ENCODE data around the gene PCNA. TPM values are rescaled to one million over a fixed set of nuclear protein-coding genes. Genes with fewer than 3 reads are reported as not detected.

The PCNA gene
- total and polyA plus RNA-seq, 2 of the 4 experiments (the other 2 are of a cell fraction): 155 to 213 TPM

- no peak overlapping the region for H2AK5ac ChIP-seq (ENCODE audit: low read depth, low read length)
- no peaks in the 10 kb centered on the region for H3K36me3 ChIP-seq (ENCODE audit: control insufficient read depth, insufficient read depth, low read length)
- no peak overlapping the region for H2BK5ac ChIP-seq (ENCODE audit: low read depth, low read length, poor library complexity, severe bottlenecking)
- in situ Hi-C loops (cut with MboI; ENCODE audit: low sequenced_read_pairs): no loop called here
- POLR2A ChIA-PET (ENCODE audit: unreplicated experiment): no interaction called here
- no peak overlapping the region for H2BK120ac ChIP-seq (ENCODE audit: low read depth, low read length)
- no peak for TF ChIP-seq NFE2L2 (IDR thresholded peaks at IDR 0.05; ENCODE audit: low read depth, low read length)
- TF ChIP-seq ELK1 (IDR thresholded peaks at IDR 0.05; ENCODE audit: borderline replicate concordance, low read depth, low read length): no peak
- no peak for TF ChIP-seq RFX5 (IDR thresholded peaks at IDR 0.05; ENCODE audit: low read depth, low read length)
- no peak for TF ChIP-seq MXI1 (IDR thresholded peaks at IDR 0.05; ENCODE audit: borderline replicate concordance, low read depth, low read length)
- no peak for TF ChIP-seq RAD21 (IDR thresholded peaks at IDR 0.05; ENCODE audit: low read length)
- no peak for TF ChIP-seq FOS (IDR thresholded peaks at IDR 0.05; ENCODE audit: low read depth, low read length)
- no peak for TF ChIP-seq POLR2A (IDR thresholded peaks at IDR 0.05; ENCODE audit: low read depth, low read length)
- TF ChIP-seq, protein P1, sequence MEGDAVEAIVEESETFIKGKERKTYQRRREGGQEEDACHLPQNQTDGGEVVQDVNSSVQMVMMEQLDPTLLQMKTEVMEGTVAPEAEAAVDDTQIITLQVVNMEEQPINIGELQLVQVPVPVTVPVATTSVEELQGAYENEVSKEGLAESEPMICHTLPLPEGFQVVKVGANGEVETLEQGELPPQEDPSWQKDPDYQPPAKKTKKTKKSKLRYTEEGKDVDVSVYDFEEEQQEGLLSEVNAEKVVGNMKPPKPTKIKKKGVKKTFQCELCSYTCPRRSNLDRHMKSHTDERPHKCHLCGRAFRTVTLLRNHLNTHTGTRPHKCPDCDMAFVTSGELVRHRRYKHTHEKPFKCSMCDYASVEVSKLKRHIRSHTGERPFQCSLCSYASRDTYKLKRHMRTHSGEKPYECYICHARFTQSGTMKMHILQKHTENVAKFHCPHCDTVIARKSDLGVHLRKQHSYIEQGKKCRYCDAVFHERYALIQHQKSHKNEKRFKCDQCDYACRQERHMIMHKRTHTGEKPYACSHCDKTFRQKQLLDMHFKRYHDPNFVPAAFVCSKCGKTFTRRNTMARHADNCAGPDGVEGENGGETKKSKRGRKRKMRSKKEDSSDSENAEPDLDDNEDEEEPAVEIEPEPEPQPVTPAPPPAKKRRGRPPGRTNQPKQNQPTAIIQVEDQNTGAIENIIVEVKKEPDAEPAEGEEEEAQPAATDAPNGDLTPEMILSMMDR (conservative IDR thresholded peaks at IDR 0.05; ENCODE audit: low read depth, low read length): no peak
- no peak for TF ChIP-seq CEBPB (IDR thresholded peaks at IDR 0.05; ENCODE audit: low read depth, low read length)
- TF ChIP-seq RCOR1 (IDR thresholded peaks at IDR 0.05; ENCODE audit: insufficient replicate concordance, low read length): no peak
- peak overlapping the region; percentile 72 for H2AFZ ChIP-seq (replicated peaks; ENCODE audit: low read length, poor library complexity)
- no CpG with 5 or more reads among the region's 4 CpGs for WGBS, 2 experiments (ENCODE audit: extremely low coverage in 2 of 2, insufficient read length in 1 of 2)
- no peak overlapping the region for H3K4me3 ChIP-seq (ENCODE audit: insufficient read depth, low read depth, low read length)
- H3K14ac ChIP-seq (replicated peaks; ENCODE audit: low read depth, low read length): no peak overlapping the region
- no peak overlapping the region for H3K9ac ChIP-seq (ENCODE audit: low read depth, low read length)
- CTCF ChIA-PET: interaction anchor here (1.2 kb wide), 1 partner anchor 17 kb away, joined by 4 read pairs; no protein-coding TSS in a partner anchor
- no peak overlapping the region for H2BK20ac ChIP-seq (ENCODE audit: low read depth, low read length)
- H3K4me2 ChIP-seq (ENCODE audit: low read depth, low read length): no peak overlapping the region
- H3K27me3 ChIP-seq (ENCODE audit: control insufficient read depth, insufficient read depth, low read length): no peaks in the 10 kb centered on the region
- H3K9me3 ChIP-seq (ENCODE audit: control insufficient read depth, insufficient read depth, low read length): no peaks in the 10 kb centered on the region
- no peak overlapping the region for H4K8ac ChIP-seq (ENCODE audit: low read depth in 2 of 2, low read length in 2 of 2)
- ATAC-seq (ENCODE audit: low read depth) (no peak), DNase-seq (no peak)
- no peak overlapping the region for H2BK15ac ChIP-seq (ENCODE audit: low read depth, low read length)
- no peak overlapping the region for H3K56ac ChIP-seq (ENCODE audit: extremely low read depth, insufficient read depth, low read length)
- peak overlapping the region; percentile 81; the same call in 1 of the 2 replicates for H3K4ac ChIP-seq (ENCODE audit: low read depth, low read length)
- no peaks in the 10 kb centered on the region for H3K9me1 ChIP-seq (ENCODE audit: insufficient read depth, low read length)
- intact Hi-C loops (cut with micrococcal nuclease): no loop called here
- BruUV-seq (replicated peaks): no TSS peak
- H3K23ac ChIP-seq (ENCODE audit: low read depth, low read length): no peak overlapping the region
- peak overlapping the region; percentile 70 for H2AK9ac ChIP-seq (replicated peaks; ENCODE audit: low read depth, low read length, poor library complexity)
- H3K79me1 ChIP-seq (ENCODE audit: low read depth in 1 of 2, low read length in 2 of 2): no peaks in the 10 kb centered on the region
- no peak overlapping the region for H3K18ac ChIP-seq (ENCODE audit: low read depth, low read length)
- H4K91ac ChIP-seq (ENCODE audit: insufficient read depth, low read depth, low read length): no peak overlapping the region
- H4K5ac ChIP-seq (ENCODE audit: low read depth, low read length): no peak overlapping the region; the same call in 1 of the 2 replicates
- H3K4me1 ChIP-seq (ENCODE audit: control insufficient read depth, insufficient read depth, low read length): peaks cover 11% of the 10 kb centered on the region
- no peaks in the 10 kb centered on the region for H4K20me1 ChIP-seq (ENCODE audit: insufficient read depth, low read length)
- no peak overlapping the region for H3K27ac ChIP-seq (ENCODE audit: insufficient read depth, low read length)
- dilution Hi-C loops (cut with HindIII; ENCODE audit: low sequenced_read_pairs, unreplicated experiment): no loop called here
Observed at GRCh38 chr20:5073660-5074231, 46.0 kb downstream of the PCNA start.
